Activated CD8-positive, alpha-beta memory T cell treated with anti-CD3 and anti-CD28 coated beads, Interleukin-2, amount 50 U/mL, for 1 hour (primary cell): ENCODE data around the gene KTN1.

ENCODE experiments used
- DNase-seq: peaks from one replicate; pipeline ENCODE4 v3.0.0-alpha.2; 2020; ENCODE audit errors: extremely low read depth

The KTN1 gene

GRCh38 chr14:55610713-55611370 lies 30.8 kb downstream of the KTN1 start:
- no peak for DNase-seq

GRCh38 chr14:55611859-55612258 lies 31.9 kb downstream of the KTN1 start:
- DNase-seq = no peak

GRCh38 chr14:55614304-55614703 lies 34.3 kb downstream of the KTN1 start:
- no peak for DNase-seq

GRCh38 chr14:55620277-55620676 lies 40.3 kb downstream of the KTN1 start:
- DNase-seq = no peak

- DNase-seq = no peak
Observed at GRCh38 chr14:55620981-55621380, 41.0 kb downstream of the KTN1 start.

GRCh38 chr14:55621391-55621790 lies 41.4 kb downstream of the KTN1 start:
- no peak for DNase-seq

- no peak for DNase-seq
Observed at GRCh38 chr14:55624913-55625312, 44.9 kb downstream of the KTN1 start.

GRCh38 chr14:55625481-55625880 lies 45.5 kb downstream of the KTN1 start:
- DNase-seq = no peak

- DNase-seq = no peak
Observed at GRCh38 chr14:55626131-55626530, 46.1 kb downstream of the KTN1 start.

GRCh38 chr14:55628426-55628825 lies 48.4 kb downstream of the KTN1 start:
- DNase-seq = no peak

- no peak for DNase-seq
Observed at GRCh38 chr14:55638665-55639064, 58.7 kb downstream of the KTN1 start.

GRCh38 chr14:55641290-55641689 lies 61.3 kb downstream of the KTN1 start:
- DNase-seq = no peak

- no peak for DNase-seq
Observed at GRCh38 chr14:55641954-55642353, 61.9 kb downstream of the KTN1 start.

- no peak for DNase-seq
Observed at GRCh38 chr14:55645145-55645544, 65.1 kb downstream of the KTN1 start.

- DNase-seq = no peak
Observed at GRCh38 chr14:55645845-55646832, 66.1 kb downstream of the KTN1 start.

- no peak for DNase-seq
Observed at GRCh38 chr14:55650992-55651391, 71.0 kb downstream of the KTN1 start.

GRCh38 chr14:55654243-55654642 lies 74.2 kb downstream of the KTN1 start:
- DNase-seq = no peak

- DNase-seq = no peak
Observed at GRCh38 chr14:55661029-55661428, 81.0 kb downstream of the KTN1 start.

GRCh38 chr14:55662752-55663151 lies 82.7 kb downstream of the KTN1 start:
- no peak for DNase-seq

- DNase-seq = no peak
Observed at GRCh38 chr14:55665067-55665675, 85.2 kb downstream of the KTN1 start.

- DNase-seq = no peak
Observed at GRCh38 chr14:55667801-55668200, 87.8 kb downstream of the KTN1 start.

- DNase-seq = no peak
Observed at GRCh38 chr14:55671641-55672040, 91.6 kb downstream of the KTN1 start.

GRCh38 chr14:55673048-55673447 lies 93.0 kb downstream of the KTN1 start:
- no peak for DNase-seq
